NOMO-1 (cell line): ENCODE measurements around the gene SSTR3.
A peak's percentile ranks its signal among the peaks of the same experiment; 100 is the strongest.

Source experiments
- DNase-seq, 2 experiments: peaks; one replicate each; lab custom pipeline; 2025; ENCODE audit not compliant: unreplicated experiment in 2 of 2; lab: John Stamatoyannopoulos, UW

SSTR3 gene

GRCh38 chr22:37198258-37199102 is 13.8 kb downstream of the SSTR3 start:
- peak; percentile 50 to 79 for DNase-seq

- no peak for DNase-seq
These were observed 14.6 kb downstream of the SSTR3 start for GRCh38 chr22:37197451-37198257.

- no peak for DNase-seq
These were observed 15.5 kb downstream of the SSTR3 start for GRCh38 chr22:37196539-37197450.

GRCh38 chr22:37195921-37196320 is 16.4 kb downstream of the SSTR3 start:
- no peak for DNase-seq

- no peak for DNase-seq
These were observed 17.5 kb downstream of the SSTR3 start for GRCh38 chr22:37194750-37195149.

- no peak for DNase-seq
These were observed 18.6 kb downstream of the SSTR3 start for GRCh38 chr22:37193629-37194191.

GRCh38 chr22:37192741-37193140 is 19.5 kb downstream of the SSTR3 start:
- no peak for DNase-seq

GRCh38 chr22:37192204-37192603 is 20.1 kb downstream of the SSTR3 start:
- no peak for DNase-seq

GRCh38 chr22:37190262-37190780 is 22.0 kb downstream of the SSTR3 start:
- DNase-seq, result no peak

- DNase-seq, result no peak
These were observed 23.3 kb downstream of the SSTR3 start for GRCh38 chr22:37188901-37189466.

- DNase-seq, result no peak
These were observed 24.2 kb downstream of the SSTR3 start, which contains the start of gene C1QTNF6 for GRCh38 chr22:37187891-37188761. Gene C1QTNF6 (minus strand): TSS chr22:37188247. CDS start chr22:37188213, 34 bp downstream.

- no peak for DNase-seq
These were observed 24.8 kb downstream of the SSTR3 start for GRCh38 chr22:37187552-37187890.

- no peak for DNase-seq
These were observed 25.2 kb downstream of the SSTR3 start for GRCh38 chr22:37186997-37187522.

GRCh38 chr22:37186228-37186996 is 25.9 kb downstream of the SSTR3 start:
- DNase-seq, result peak; percentile 12 to 34

- DNase-seq, result no peak
These were observed 26.5 kb downstream of the SSTR3 start for GRCh38 chr22:37185646-37186227.

GRCh38 chr22:37184816-37185541 is 27.3 kb downstream of the SSTR3 start:
- no peak for DNase-seq

- DNase-seq, result no peak
These were observed 27.9 kb downstream of the SSTR3 start for GRCh38 chr22:37184380-37184755.
